Fibroblast of lung (primary cell): ENCODE data around the gene XIRP2.

Experiments
- CTCF ChIP-seq, 2 donors: IDR thresholded peaks in 1 of 2; conservative IDR thresholded peaks in 1 of 2; 1 replicate in 1 of 2; 2 replicates in 1 of 2; pipeline ENCODE4 v1.5.1; 2011 to 2012; ENCODE audit warnings: low read length in 2 of 2, control low read depth in 1 of 2, inconsistent platforms in 1 of 2, low read depth in 1 of 2, mild to moderate bottlenecking in 1 of 2
- EZH2 ChIP-seq: IDR thresholded peaks from 2 replicates; pipeline ENCODE4 v1.5.1; 2012; ENCODE audit warnings: low read length, control low read depth, mild to moderate bottlenecking; ENCODE audit errors: missing control alignments

- TF ChIP-seq CTCF (conservative IDR thresholded peaks at IDR 0.05 in 1 of 2, IDR thresholded peaks at IDR 0.05 in 1 of 2; ENCODE audit: low read depth in 1 of 2, low read length in 2 of 2): no peak
- TF ChIP-seq EZH2: no peak
These were observed 161.4 kb downstream of the XIRP2 start for GRCh38 chr2:167049659-167050058.
